Thyroid gland (tissue), 4 donors: Measurements from ENCODE around the gene ZNF804A. TPM values are rescaled to one million over a fixed set of nuclear protein-coding genes. Genes with fewer than 3 reads are reported as not detected.

Experiments
- DNase-seq, 2 donors: peaks; one replicate each; pipeline ENCODE4 v3.0.0-alpha.2; 2019
- H3K27ac ChIP-seq, 3 donors: fragments of 200-600 bp; sonication (generic); 1 replicate in 2 of 3; 2 replicates in 1 of 3; pipeline ENCODE4 v1.5.1; 2016 to 2019; ENCODE audit warnings: mild to moderate bottlenecking in 1 of 3, moderate library complexity in 1 of 3
- H3K27me3 ChIP-seq: fragments of 200-600 bp; sonication (generic); one replicate; pipeline ENCODE4 v1.5.1; 2019
- H3K36me3 ChIP-seq, 2 donors: fragments of 200-600 bp; sonication (generic); one replicate each; pipeline ENCODE4 v1.5.1; 2016 to 2019
- H3K4me1 ChIP-seq, 2 donors: fragments of 200-600 bp; sonication (generic); one replicate each; pipeline ENCODE4 v1.5.1; 2017 to 2019
- H3K4me3 ChIP-seq, 3 donors: fragments of 200-600 bp; sonication (generic); replicated peaks in 1 of 3; 1 replicate in 2 of 3; 2 replicates in 1 of 3; pipeline ENCODE4 v1.5.1; 2016; ENCODE audit warnings: mild to moderate bottlenecking in 1 of 3
- H3K9me3 ChIP-seq: fragments of 200-600 bp; sonication (generic); one replicate; pipeline ENCODE4 v1.5.1; 2017
- POLR2A ChIP-seq, 2 donors: fragments of 450-650 bp; IDR thresholded peaks; one replicate each; pipeline ENCODE4 v1.6.1; 2017; ENCODE audit warnings: antibody characterized with exemption in 2 of 2, mild to moderate bottlenecking in 2 of 2, moderate library complexity in 1 of 2
- WGBS, 2 donors: methylation state at CpG; one replicate each; pipeline ENCODE4 v1.1.5; 2017; 5-methylcytosine and 5-hydroxymethylcytosine counted together
- intact Hi-C: fragments of 100-400 bp; cut with DNase I; formaldehyde crosslinking; loops from one replicate; pipeline ENCODE4 v1.15.1; 2023
- total RNA-seq, 4 donors: library from RNA; depleted of rRNA; stranded (reverse); fragments of >200 nt; gene quantifications; one replicate each; pipeline ENCODE4 v1.2.3, GENCODE V29; 2016
- TF ChIP-seq, protein P1 (sequence below), 6 experiments: fragments of 200-600 bp in 3 of 6; fragments of 450-650 bp in 3 of 6; sonication (generic) in 3 of 6; IDR thresholded peaks; one replicate each; pipeline ENCODE4 v1.5.1; 2016 to 2019; ENCODE audit warnings: antibody characterized with exemption in 6 of 6, mild to moderate bottlenecking in 2 of 6, inconsistent platforms in 1 of 6, moderate library complexity in 1 of 6

Gene ZNF804A
- 1 to 10 TPM in 1 of 4 donors, under 1 TPM in 1, not detected in 2; 0.49 to 1.2 TPM for total RNA-seq

DNA sequence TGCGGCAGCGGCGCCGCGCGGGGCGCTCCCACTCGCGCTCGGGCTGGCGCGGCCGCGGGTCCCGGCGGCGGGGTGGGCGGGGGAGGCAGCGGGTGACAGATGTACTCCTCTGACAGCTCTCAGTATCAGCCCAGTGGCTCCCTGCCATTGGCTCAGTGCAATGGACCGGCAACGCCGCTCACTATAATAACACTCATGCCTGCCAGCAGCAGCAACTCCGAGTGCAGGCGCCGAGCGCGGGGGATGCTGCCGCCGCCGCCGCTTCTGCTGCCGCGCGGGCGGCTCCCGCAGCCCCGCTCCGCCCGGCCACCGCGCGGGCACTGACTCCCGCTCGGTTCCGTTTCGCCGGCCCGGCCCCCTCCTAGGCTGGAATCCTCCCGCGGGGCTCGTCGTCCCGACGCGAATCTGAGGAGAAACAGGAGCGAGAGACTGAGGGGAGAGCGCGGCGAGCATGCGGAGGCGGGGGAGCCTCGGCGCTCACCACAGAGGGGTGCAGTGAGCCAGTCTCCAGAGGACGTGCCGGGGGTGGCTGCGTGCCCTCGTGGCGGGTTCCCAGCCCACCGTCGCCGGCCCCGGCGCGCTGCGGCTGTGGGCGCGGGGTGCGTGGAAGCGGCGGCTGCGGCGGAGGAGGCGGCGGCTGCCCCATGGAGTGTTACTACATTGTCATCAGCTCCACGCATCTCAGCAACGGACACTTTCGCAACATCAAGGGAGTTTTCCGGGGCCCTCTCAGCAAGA, at the start of gene ZNF804A:
ZNF804A (plus strand) TSS at position 214 of the 738 bp plus-strand sequence; CDS start at position 645, 431 bp downstream.
- WGBS, 2 donors: 1 to 2% methylated on average over 18 to 39 of the region's 88 CpGs
- H3K27ac ChIP-seq: no peak within 1 kb of the TSS
- no peaks in the 10 kb centered on the region for H3K9me3 ChIP-seq
- DNase-seq: peak; percentile 76 to 77
- peak within 1 kb of the TSS in 2 of 3 donors; percentile 16 to 32 for H3K4me3 ChIP-seq
- intact Hi-C loops: no loop called here
- H3K4me1 ChIP-seq: peaks cover 0 to 11% of the 10 kb centered on the region in 2 donors
- no peaks in the 10 kb centered on the region for H3K36me3 ChIP-seq
- H3K27me3 ChIP-seq: no peaks in the 10 kb centered on the region
- TF ChIP-seq, protein P1, sequence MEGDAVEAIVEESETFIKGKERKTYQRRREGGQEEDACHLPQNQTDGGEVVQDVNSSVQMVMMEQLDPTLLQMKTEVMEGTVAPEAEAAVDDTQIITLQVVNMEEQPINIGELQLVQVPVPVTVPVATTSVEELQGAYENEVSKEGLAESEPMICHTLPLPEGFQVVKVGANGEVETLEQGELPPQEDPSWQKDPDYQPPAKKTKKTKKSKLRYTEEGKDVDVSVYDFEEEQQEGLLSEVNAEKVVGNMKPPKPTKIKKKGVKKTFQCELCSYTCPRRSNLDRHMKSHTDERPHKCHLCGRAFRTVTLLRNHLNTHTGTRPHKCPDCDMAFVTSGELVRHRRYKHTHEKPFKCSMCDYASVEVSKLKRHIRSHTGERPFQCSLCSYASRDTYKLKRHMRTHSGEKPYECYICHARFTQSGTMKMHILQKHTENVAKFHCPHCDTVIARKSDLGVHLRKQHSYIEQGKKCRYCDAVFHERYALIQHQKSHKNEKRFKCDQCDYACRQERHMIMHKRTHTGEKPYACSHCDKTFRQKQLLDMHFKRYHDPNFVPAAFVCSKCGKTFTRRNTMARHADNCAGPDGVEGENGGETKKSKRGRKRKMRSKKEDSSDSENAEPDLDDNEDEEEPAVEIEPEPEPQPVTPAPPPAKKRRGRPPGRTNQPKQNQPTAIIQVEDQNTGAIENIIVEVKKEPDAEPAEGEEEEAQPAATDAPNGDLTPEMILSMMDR (IDR thresholded peaks at IDR 0.05): no peak
- peak in 1 of 2 donors; percentile 68 for TF ChIP-seq POLR2A (IDR thresholded peaks at IDR 0.05)

GRCh38 chr2:184549153-184549552, 49.2 kb upstream of the ZNF804A start:
- Histone ChIP-seq H3K27ac (no peak overlapping the region), H3K36me3 (no peaks in the 10 kb centered on the region), H3K4me1 (no peaks in the 10 kb centered on the region), H3K27me3 (no peaks in the 10 kb centered on the region), H3K9me3 (no peaks in the 10 kb centered on the region), H3K4me3 (no peak overlapping the region)
- TF ChIP-seq POLR2A (IDR thresholded peaks at IDR 0.05): no peak
- TF ChIP-seq, protein P1 (IDR thresholded peaks at IDR 0.05): no peak
- DNase-seq: no peak
- 88 to 90% methylated on average over 2 of the region's 2 CpGs for WGBS, 2 donors
- intact Hi-C loops: no loop called here

DNA sequence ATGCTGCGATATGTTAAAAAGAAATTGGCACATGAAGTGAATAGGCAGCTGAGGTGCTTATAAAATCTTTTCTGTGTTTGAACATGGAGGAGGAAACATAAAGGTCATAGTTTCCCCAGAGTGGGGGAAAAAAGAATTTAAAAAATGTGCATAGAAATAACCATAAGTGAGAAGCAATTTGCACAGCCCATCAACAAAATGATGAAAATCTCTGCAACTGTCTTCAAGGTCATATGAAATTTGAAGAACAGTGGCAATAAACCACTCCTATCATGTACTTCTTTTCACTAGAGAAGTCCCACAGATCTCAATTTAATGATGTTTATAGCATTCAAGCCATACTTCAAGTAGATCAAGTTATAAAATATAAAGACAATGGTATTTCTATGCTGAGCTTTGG, 46.7 kb upstream of the ZNF804A start:
- H3K27me3 ChIP-seq: no peaks in the 10 kb centered on the region

GRCh38 chr2:184554736-184555135, 43.6 kb upstream of the ZNF804A start:
- no peaks in the 10 kb centered on the region for H3K36me3 ChIP-seq
- H3K4me3 ChIP-seq: no peak overlapping the region
- H3K27ac ChIP-seq: no peak overlapping the region
- intact Hi-C loops: no loop called here
- H3K27me3 ChIP-seq: no peaks in the 10 kb centered on the region
- no peak for TF ChIP-seq POLR2A (IDR thresholded peaks at IDR 0.05)
- TF ChIP-seq, protein P1 (IDR thresholded peaks at IDR 0.05): no peak
- DNase-seq: no peak
- H3K4me1 ChIP-seq: no peaks in the 10 kb centered on the region
- H3K9me3 ChIP-seq: no peaks in the 10 kb centered on the region

More for the DNA sequence above, 46.7 kb upstream of the ZNF804A start:
- WGBS, 2 donors: 84 to 91% methylated on average over 1 of the region's 1 CpG
- Histone ChIP-seq H3K27ac (no peak overlapping the region), H3K4me3 (no peak overlapping the region), H3K4me1 (no peaks in the 10 kb centered on the region), H3K9me3 (no peaks in the 10 kb centered on the region), H3K36me3 (no peaks in the 10 kb centered on the region)
- intact Hi-C loops: no loop called here
- DNase-seq: no peak
- TF ChIP-seq, protein P1 (IDR thresholded peaks at IDR 0.05): no peak
- TF ChIP-seq POLR2A (IDR thresholded peaks at IDR 0.05): no peak

DNA sequence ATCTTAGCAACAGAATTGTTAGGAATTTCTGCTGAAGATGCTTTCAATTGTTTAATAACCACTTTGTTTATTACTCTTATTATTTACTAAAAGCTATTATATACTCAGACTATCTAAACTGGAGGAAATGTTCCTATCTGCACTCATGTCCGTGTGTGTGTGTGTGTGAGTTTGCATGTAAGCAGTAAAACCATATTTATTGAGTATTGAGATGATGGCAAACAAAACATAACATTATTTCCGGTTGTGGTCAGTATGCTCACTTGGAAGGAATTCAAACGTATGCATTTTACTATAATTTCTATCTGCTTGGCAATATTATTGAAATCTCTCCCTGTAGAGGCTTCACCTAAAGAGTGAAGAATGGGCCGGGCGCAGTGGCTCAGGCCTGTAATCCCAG, 43.0 kb upstream of the ZNF804A start:
- Histone ChIP-seq H3K9me3 (no peaks in the 10 kb centered on the region), H3K36me3 (no peaks in the 10 kb centered on the region), H3K4me1 (no peaks in the 10 kb centered on the region), H3K27ac (no peak overlapping the region), H3K27me3 (no peaks in the 10 kb centered on the region), H3K4me3 (no peak overlapping the region)
- TF ChIP-seq, protein P1 (IDR thresholded peaks at IDR 0.05): no peak
- no peak for TF ChIP-seq POLR2A (IDR thresholded peaks at IDR 0.05)
- no peak for DNase-seq
- WGBS, 2 donors: 84 to 88% methylated on average over 5 of the region's 5 CpGs
- intact Hi-C loops: no loop called here
